Activated CD4-positive, alpha-beta T cell treated with anti-CD3 and anti-CD28 coated beads, Interleukin-2, amount 50 U/mL, for 16 hours (primary cell): ENCODE results near the gene RCOR3.
"Not testable (repeated sequence)": the region's sequence is repeated elsewhere in the genome, so short reads cannot be mapped to it uniquely, and the experiment has no call there.

Experiments used
- DNase-seq: peaks from one replicate; pipeline ENCODE4 v3.0.0-alpha.2; 2020

Gene RCOR3

DNA sequence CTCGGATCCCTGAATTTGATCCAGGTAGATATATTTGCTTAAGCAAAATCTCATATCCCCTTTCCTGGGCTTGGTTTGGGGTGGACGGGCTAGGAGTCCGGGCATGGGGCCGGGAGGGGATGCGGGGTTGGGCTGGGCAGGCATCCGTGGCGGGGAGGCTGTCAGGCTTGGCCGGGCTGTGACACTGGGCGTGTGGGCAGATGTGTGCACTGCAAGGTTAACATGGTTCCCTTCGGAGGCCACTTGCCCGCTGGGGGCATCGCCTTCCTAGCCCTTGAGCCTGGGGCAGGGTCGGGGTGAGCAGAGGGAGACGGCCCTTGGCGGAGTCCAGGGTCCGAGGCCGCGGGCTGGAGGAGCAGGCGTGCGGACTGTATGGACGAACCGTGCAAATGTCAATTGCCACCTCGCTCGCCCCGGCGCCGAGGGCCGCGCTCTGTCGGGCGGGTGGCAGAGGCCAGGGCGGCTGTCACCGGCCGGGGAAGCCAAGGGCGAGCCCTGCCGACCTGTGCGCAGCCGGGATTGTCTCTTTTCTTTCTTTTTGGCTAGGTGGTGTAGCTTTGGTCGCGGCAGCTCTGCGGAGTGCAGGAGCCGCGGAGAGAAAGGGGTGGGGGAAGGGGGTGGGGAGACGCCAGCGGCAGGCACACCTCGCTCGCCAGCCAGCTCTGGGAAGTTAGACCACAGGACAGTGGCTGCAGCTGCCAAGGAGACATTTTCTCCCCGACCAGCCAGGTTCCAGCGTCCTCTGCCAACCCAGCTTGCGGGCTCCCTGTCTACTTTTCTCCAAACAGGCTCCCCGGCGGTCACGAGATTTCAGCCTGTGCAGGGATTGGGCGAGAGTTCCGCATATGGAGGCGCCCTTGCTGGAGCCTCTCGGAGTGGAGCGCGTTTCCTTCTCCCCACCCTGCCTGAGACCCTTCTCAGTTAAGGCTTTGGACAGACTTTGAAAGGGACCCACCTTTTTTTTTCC, 1.3 kb downstream of the RCOR3 start:
- peak; percentile 76 for DNase-seq

DNA sequence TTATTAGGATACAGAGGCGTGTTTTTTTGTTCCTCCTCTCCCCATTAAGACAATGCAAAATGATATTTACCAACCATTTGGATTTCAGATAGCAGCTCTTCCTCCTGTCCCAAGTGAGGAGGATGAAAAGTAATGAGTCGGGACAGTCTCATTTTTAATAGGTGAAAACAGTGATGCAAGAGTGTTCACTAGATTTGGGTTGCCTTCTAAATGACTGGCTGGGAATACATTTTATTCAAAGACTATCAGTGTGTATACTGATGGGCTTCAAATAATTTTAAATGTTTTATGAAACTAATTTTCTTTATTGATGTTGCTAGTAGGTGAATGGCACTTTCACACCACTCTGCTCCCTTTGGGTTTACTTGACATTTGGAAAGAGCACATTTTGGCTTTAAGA, 2.1 kb downstream of the RCOR3 start:
- DNase-seq = no peak

- not testable (repeated sequence) for DNase-seq
Measured at GRCh38 chr1:211263022-211263421, 3.9 kb downstream of the RCOR3 start.

DNA sequence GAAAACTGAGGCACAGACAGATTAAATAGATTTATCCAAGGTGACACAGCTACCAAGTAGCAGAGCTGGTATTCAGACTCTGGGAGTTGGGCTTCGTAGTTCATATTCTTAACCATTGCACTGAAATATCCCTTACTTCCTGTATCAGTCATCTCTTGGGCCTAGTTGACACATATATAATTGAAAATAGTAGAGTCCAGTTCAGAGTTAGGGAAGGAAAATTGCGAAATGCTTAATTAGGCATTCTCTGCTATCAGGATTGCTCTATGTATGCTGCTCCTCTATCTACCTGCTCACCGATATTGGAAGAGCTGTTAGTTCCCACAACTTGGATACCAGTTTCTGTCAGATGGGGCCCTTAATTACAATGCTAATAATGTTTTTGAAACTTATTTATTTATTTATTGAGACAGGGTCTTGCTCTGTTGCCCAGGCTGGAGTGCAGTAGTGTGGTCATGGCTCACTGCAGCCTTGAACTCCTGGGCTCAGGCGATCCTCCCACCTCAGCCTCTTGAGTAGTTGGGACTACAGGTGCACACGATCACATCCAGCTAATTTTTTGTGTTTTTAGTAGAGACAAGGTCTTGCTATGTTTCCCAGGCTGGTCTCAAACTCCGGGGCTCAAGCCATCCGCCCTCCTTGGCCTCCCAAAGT, 8.2 kb downstream of the RCOR3 start:
- no peak for DNase-seq

DNA sequence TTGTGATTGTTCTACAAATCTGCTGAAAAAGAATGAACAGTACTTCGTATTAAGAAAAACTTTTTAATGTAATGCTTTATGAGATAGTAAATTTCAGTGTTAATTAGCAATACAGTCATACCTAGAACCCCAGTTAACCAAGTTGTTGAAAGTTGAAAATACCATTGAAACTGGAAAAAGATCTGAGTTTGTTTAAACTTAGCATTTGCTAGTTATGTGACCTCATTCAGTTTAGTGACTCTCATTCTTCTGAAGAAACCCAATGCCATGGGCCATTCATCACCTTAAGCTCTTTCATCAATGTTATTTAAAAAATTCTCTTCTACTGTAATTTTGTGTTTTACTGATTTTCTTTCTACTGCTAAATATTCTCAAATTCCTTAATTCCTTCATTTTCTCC, 20.2 kb downstream of the RCOR3 start:
- no peak for DNase-seq

DNA sequence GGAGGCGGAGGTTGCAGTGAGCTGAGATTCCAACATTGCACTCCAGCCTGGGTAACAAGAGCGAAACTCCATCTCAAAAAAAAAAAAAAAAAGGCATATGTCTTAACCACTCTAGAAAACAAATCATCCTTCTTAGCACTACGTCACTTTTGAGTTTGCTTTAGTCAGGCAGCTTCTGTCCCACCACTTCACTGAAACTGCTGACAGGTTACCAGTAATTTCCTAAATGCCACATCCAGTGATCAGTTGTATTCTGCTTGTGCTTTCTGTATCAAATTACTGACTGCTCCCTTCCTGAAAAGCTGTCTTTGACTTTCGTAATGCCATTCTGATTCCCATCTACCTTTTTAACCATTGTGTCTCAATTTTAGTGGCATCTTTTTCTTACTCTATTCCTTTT, 21.7 kb downstream of the RCOR3 start:
- peak; percentile 60 for DNase-seq

- peak; percentile 42 for DNase-seq
Measured at GRCh38 chr1:211281320-211282022, 22.3 kb downstream of the RCOR3 start.

DNA sequence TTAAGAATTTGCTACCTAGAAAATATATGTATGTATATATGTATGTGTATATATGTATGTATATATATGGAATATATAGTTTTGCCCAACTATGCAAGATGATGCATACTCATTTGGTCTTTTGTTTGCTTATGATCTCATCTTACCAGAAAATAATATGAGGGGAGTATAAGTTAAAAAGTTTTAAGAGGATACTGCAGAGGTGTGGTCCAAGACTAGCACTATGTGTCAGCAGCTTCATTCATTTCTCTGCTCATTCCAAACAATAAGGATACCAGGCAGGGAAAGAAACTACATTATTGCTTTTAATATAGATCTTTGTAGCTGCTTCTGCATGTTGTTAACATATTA, 22.8 kb downstream of the RCOR3 start:
- no peak for DNase-seq

- DNase-seq = no peak
Measured at GRCh38 chr1:211285196-211285595, 26.0 kb downstream of the RCOR3 start.

GRCh38 chr1:211287218-211287617, 28.1 kb downstream of the RCOR3 start:
- DNase-seq = no peak

- DNase-seq = no peak
Measured at GRCh38 chr1:211292411-211292810, 33.2 kb downstream of the RCOR3 start.

GRCh38 chr1:211296396-211296795, 37.2 kb downstream of the RCOR3 start:
- DNase-seq = peak; percentile 44

GRCh38 chr1:211305044-211305443, 45.9 kb downstream of the RCOR3 start:
- DNase-seq = peak; percentile 87

- DNase-seq = no peak
Measured at GRCh38 chr1:211309617-211310016, 50.5 kb downstream of the RCOR3 start.

- DNase-seq = no peak
Measured at GRCh38 chr1:211313392-211313791, 54.2 kb downstream of the RCOR3 start.

- no peak for DNase-seq
Measured at GRCh38 chr1:211318576-211319280, 59.6 kb downstream of the RCOR3 start.

- no peak for DNase-seq
Measured at GRCh38 chr1:211319892-211320291, 60.7 kb downstream of the RCOR3 start.

- DNase-seq = peak; percentile 43
Measured at GRCh38 chr1:211320980-211321379, 61.8 kb downstream of the RCOR3 start.

DNA sequence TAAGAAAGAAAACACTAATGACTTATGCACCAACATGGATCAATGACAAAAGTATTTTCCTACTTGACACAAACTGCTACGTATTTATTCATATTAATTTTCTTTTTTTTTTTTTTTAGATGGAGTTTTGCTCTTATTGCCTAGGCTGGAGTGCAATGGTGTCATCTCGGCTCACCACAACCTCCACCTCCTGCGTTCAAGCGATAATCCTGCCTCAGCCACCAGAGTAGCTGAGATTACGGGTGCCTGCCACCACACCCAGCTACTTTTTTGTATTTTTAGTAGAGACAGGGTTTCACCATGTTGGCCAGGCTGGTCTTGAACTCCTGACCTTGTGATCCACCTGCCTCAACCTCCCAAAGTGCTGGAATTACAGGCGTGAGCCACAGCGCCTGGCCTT, 62.5 kb downstream of the RCOR3 start:
- not testable (repeated sequence) for DNase-seq

GRCh38 chr1:211323156-211324063, 64.2 kb downstream of the RCOR3 start:
- peak; percentile 79 for DNase-seq

GRCh38 chr1:211324992-211325775, 66.0 kb downstream of the RCOR3 start:
- DNase-seq = no peak
